GM13976 (cell line): ENCODE measurements around the gene ANKRD55.

Experiments used
- DNase-seq: peaks from one replicate; pipeline ENCODE4 v3.0.0; 2012; ENCODE audit warnings: low spot score
- CTCF ChIP-seq: IDR thresholded peaks from 2 replicates; pipeline ENCODE4 v1.5.1; 2012; ENCODE audit warnings: borderline replicate concordance, mild to moderate bottlenecking; ENCODE audit not compliant: insufficient read depth; ENCODE audit errors: extremely low read depth, missing control alignments, control extremely low read depth
- in situ Hi-C: fragments of 300-500 bp; cut with MboI; formaldehyde crosslinking; loops from one replicate; pipeline ENCODE4 v1.12.0; 2022; ENCODE audit warnings: low sequenced_read_pairs, mixed read lengths, inconsistent platforms; ENCODE audit not compliant: unreplicated experiment

ANKRD55 gene

GRCh38 chr5:56112526-56113121 is 120.5 kb downstream of the ANKRD55 start:
- DNase-seq: no peak
- in situ Hi-C loops: no loop called here
- no peak for TF ChIP-seq CTCF

GRCh38 chr5:56111404-56111781 is 121.7 kb downstream of the ANKRD55 start:
- in situ Hi-C loops: no loop called here

GRCh38 chr5:56110646-56111403 is 122.3 kb downstream of the ANKRD55 start:
- no peak for TF ChIP-seq CTCF

More at GRCh38 chr5:56111404-56111781, 121.7 kb downstream of the ANKRD55 start:
- TF ChIP-seq CTCF: no peak
- DNase-seq: no peak

GRCh38 chr5:56108246-56108645 is 124.9 kb downstream of the ANKRD55 start:
- no peak for DNase-seq
- in situ Hi-C loops: no loop called here
- no peak for TF ChIP-seq CTCF

More at GRCh38 chr5:56110646-56111403, 122.3 kb downstream of the ANKRD55 start:
- no peak for DNase-seq
- in situ Hi-C loops: no loop called here

GRCh38 chr5:56106837-56107236 is 126.3 kb downstream of the ANKRD55 start:
- TF ChIP-seq CTCF: no peak
- in situ Hi-C loops: no loop called here
- no peak for DNase-seq

GRCh38 chr5:56105511-56106291 is 127.4 kb downstream of the ANKRD55 start:
- no peak for TF ChIP-seq CTCF
- in situ Hi-C loops: no loop called here
- no peak for DNase-seq
